Right lobe of liver (tissue), 4 donors: ENCODE measurements around the gene PNCK.
"Not testable (repeated sequence)": the region's sequence is repeated elsewhere in the genome, so short reads cannot be mapped to it uniquely, and the experiment has no call there.

ENCODE experiments used
- CTCF ChIP-seq, 4 donors: fragments of 200-600 bp in 3 of 4; fragments of 450-650 bp in 1 of 4; IDR thresholded peaks; one replicate each; pipeline versions ENCODE4 v1.5.1 to v1.8.0; 2016 to 2022; ENCODE audit warnings: antibody characterized with exemption in 4 of 4, mild to moderate bottlenecking in 2 of 4
- POLR2A ChIP-seq: fragments of 450-650 bp; IDR thresholded peaks from one replicate; pipeline ENCODE4 v1.6.1; 2017; ENCODE audit warnings: antibody characterized with exemption, mild to moderate bottlenecking
- donor health status: DM: no; HTN: no; CAD: no.
- donor health status: DM: no; HTN: no; CAD: no.
- donor health status: DM: no; HTN: yes; CAD: no.

DNA sequence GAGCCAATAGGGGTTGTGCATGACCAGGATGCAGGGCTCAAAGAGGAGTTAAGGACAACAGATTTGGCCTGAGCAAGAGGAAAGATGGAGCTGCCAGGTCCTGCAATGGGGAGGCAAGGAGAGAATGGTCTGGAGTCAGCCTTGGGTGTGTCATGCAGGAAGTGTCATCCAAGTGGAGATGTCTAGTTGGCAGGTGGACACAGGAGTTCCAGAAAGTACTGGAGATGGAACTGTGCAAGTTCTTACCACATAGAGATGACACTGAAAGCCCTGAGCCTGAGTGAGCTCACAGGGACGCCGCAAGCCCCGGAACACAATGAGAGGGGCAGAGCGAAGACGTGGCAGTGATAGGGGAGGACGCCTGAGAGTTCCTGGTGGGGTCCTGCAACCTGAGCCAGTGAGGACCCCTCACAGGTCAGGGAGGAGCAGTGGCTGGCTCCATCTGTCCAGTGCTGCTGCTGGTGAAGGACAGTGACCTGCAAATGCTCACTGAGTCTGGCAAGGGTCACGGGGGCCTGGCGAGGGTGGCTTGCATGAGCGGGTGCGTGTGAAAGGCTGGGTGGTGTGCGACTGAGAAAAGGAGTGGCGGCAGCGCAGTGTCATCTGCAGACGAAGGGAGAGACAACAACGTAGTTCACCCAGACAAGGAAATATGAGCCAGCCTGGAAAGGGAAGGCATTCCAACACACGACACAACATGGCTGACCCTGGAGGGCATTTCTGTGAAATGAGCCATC is 23.5 kb upstream of the PNCK start:
- not testable (repeated sequence) for TF ChIP-seq CTCF (IDR thresholded peaks at IDR 0.05); POLR2A
